GM18502 (cell line): ENCODE data around the gene JPH4.
"Not testable (repeated sequence)": the region's sequence is repeated elsewhere in the genome, so short reads cannot be mapped to it uniquely, and the experiment has no call there.

Experiments
- ATAC-seq: cut with Tn5 transposase; IDR thresholded peaks from one replicate; pipeline ENCODE4 v1.9.1; 2021; ENCODE audit warnings: mild to moderate bottlenecking; ENCODE audit not compliant: unreplicated experiment, poor library complexity

Gene JPH4

GRCh38 chr14:23551266-23552028, 27.1 kb downstream of the JPH4 start, which contains the start of gene ZFHX2:
TSS of gene ZFHX2 (minus strand) at chr14:23551765. CDS start at chr14:23535325, 16,440 bp downstream.
- ATAC-seq = peak; percentile 63

DNA sequence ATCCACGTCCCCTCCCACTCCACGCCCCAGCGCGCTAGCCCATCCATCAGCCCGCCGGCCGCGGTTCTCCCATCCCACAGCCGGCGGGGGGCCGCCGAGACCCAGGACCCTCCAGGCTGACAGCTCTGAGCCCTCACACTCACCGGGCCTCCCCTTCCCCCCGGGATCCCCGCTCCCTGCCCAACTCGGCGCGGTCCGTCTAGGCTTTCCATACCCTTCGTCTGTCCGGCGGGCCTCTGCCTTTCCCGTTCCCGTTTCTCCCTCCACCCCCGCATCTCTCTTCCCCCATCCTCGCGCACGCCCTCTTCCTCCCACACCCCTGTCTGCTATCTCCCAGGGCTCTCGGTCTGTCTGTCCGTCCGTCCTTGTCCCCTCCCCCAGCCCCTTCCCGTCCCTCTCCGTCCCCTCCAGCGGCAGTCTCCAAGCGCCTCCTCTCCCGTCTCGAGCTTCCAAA, 27.8 kb downstream of the JPH4 start:
- no peak for ATAC-seq

GRCh38 chr14:23550131-23550811, 28.3 kb downstream of the JPH4 start:
- no peak for ATAC-seq

GRCh38 chr14:23548351-23549318, 30.0 kb downstream of the JPH4 start:
- no peak for ATAC-seq

- no peak for ATAC-seq
Observed at GRCh38 chr14:23547924-23548323, 30.7 kb downstream of the JPH4 start.

- ATAC-seq = no peak
Observed at GRCh38 chr14:23546450-23547035, 32.0 kb downstream of the JPH4 start.

GRCh38 chr14:23545740-23546365, 32.7 kb downstream of the JPH4 start:
- ATAC-seq = no peak

DNA sequence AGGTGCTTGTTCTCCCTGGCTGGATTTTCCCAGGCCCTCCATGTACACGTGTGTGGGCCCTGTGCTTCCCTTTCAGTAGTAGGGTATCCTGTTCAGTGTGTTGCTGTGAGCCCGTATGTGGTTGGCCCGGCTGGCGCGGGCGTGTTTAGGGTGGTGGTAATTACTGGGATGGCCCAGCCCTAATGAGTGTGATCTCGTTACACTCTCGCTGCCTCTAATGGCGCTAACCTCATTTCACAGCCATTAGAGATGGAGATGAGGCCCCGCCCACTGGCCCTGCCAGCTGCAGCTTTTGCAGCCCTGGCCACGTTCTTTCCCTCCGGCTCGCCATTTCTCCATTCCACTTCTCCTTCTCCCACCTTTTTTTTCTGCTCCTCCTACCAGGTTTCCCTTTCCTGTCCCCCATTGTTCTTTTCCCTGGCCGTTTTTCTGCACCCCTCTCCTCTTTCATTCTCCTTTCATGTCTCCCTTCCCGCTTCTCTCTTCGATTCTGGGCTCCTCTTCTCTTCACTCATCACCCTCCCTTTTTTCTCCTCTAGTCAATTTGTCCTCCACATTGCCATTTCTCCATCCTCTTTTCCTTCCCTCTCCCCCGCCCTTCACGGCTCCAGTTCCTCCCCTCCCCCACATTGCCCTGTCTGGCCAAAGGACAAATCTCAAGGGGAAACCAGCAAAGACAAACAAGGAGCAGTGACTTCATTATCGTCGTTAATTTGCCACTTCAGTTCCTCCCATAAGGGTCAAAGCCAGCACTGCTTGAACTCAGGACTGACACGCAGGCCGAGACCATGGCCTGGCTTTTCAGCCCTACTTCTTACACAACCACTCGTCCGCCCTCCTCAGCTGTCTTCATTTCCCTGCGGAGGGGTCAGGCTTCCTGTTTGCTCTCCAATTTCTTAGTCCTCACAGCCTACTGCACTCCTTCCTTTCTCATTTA, 33.8 kb downstream of the JPH4 start:
- ATAC-seq = no peak

- ATAC-seq = no peak
Observed at GRCh38 chr14:23543403-23543802, 35.2 kb downstream of the JPH4 start.

GRCh38 chr14:23542261-23542660, 36.3 kb downstream of the JPH4 start:
- no peak for ATAC-seq

GRCh38 chr14:23540141-23540469, 38.5 kb downstream of the JPH4 start:
- ATAC-seq = no peak

DNA sequence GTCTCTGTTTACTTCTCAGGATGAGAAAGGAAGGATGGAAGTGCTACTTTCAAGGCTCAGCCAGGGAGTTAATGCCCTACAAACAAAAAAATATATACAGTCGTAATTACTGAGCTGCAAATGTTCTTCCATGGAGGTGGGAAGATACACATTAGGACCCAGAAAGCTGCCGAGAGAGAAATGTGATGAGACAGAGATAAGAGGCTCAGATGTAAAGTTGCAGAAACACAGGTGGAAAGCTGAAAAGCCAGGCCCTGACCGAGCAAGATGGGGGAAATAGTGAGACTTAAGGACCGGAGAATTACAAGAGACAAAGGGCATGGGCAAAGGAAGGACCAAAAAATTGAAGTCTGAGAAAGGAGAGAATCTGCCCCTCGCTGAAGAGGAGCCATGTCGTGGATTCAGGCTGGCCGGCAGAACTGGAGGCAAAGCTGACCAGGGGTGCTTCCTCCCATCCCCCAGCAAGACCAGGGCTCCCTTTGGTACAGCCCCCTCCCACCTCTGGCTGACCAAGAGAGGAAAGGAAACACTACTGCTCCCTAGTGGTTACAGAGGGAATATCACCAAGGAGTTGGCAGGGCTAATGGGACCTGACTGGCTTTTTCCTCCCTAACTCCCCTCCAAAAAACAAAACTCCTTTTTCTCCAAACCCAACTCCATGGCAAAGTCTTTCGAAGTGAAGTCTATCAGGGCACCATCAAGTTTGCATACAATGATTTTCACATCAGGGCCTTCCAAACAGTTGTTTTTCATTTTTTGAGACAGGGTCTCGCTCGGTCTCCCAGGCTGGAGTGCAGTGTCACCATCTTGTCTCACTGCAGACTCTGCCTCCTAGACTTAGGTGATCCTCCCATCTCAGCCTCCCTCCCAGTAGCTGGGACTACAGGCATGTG, 39.1 kb downstream of the JPH4 start:
- ATAC-seq = no peak

- no peak for ATAC-seq
Observed at GRCh38 chr14:23538785-23539184, 39.8 kb downstream of the JPH4 start.

GRCh38 chr14:23538050-23538718, 40.4 kb downstream of the JPH4 start:
- ATAC-seq = no peak

DNA sequence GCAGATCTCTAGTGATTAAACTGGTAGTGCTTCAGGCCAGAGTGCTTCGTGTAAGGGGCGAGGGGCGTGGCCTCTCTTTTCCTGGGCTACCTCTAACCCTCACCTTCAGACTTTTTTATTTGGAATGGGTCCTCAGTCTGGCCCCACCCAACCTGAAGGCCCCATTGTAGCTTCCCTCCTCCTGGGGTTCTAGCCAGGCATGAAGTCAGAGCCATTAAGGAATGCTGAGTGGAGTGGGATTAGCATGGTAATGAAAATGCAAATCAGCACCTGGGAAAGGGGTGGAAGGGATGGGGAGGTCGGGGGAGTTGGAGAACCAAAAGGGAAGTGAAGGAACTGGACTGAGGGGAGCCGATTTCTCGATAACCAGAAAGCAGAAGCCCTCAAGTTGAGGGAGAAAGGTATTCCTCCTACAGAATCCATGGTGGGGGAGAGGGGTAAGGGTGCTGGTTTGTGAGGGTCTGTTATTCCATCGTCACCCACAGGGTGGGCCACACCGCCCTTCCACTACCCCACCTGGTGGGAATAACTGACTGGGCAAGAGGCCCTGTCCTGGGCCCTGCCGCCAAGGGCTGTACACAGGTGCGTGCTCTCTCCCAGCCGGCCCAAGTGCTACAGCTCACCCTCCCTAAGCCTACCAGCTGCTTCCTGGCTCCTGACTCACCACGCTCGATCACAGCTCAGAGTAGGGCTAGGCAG, 41.1 kb downstream of the JPH4 start:
- no peak for ATAC-seq

DNA sequence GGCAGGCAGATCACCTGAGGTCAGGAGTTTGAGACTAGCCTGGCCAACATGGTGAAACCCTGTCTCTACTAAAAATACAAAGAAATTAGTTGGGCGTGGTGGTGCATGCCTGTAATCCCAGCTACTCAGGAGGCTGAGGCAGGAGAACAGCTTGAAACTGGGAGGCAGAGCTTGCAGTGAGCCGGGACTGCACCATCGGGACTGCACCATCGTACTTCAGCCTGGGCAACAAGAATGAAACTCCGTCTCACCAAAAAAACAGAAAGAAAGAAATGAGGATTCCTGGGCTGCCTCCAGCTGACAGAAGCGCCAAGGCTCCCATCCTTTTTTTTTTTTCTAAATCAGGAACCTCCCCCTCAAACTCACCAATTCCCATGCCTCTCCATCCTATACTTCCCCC, 41.7 kb downstream of the JPH4 start:
- not testable (repeated sequence) for ATAC-seq

DNA sequence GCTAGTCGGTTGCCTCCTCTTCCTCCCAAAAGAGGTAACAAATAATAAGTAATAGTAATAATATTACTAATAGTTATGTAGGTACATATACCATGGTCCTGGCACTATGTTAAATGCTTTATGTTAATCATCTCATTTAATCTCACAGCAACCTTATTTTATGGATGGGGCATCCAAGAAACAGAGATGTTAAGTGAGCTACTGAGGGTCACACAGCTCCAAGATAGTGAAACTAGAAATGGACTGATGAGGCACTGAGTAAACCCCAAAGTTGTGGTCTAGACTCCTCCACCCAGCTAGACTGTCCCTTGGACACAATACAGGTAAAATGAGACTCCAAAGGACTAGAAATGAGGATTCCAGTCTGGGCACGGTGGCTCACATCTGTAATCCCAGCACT, 42.1 kb downstream of the JPH4 start:
- ATAC-seq = no peak
